SK-N-SH treated with all-trans-retinoic acid at 6 μM for 48 hours (cell line): ENCODE results near the gene MACF1.

Source experiments
- ATAC-seq: fragments of 200-7000 bp; cut with Tn5 transposase; 3 replicates; pipeline ENCODE4 v1.9.1; 2020; ENCODE audit warnings: mild to moderate bottlenecking, moderate library complexity
- ARNTL ChIP-seq: fragments of 450-650 bp; formaldehyde crosslinking; IDR thresholded peaks from 2 replicates; pipeline ENCODE4 v1.5.0; 2020; ENCODE audit warnings: low read depth, mild to moderate bottlenecking, moderate library complexity, borderline replicate concordance
- BACH2 ChIP-seq: fragments of 250-450 bp; sonication (Bioruptor Pico); IDR thresholded peaks from 2 replicates; pipeline ENCODE4 v1.9.0; 2021; ENCODE audit warnings: mild to moderate bottlenecking, borderline replicate concordance
- CSDC2 ChIP-seq: fragments of 250-450 bp; sonication (Bioruptor Pico); IDR thresholded peaks from 2 replicates; pipeline ENCODE4 v1.5.0; 2020; ENCODE audit warnings: mild to moderate bottlenecking, moderate library complexity
- ESRRG ChIP-seq: fragments of 250-450 bp; sonication (Bioruptor Pico); IDR thresholded peaks from 2 replicates; pipeline ENCODE4 v1.6.1; 2021; ENCODE audit warnings: mild to moderate bottlenecking
- GLIS3 ChIP-seq: fragments of 250-450 bp; sonication (Bioruptor Pico); IDR thresholded peaks from 2 replicates; pipeline ENCODE4 v1.5.0; 2020; ENCODE audit warnings: mild to moderate bottlenecking, moderate library complexity
- ISL1 ChIP-seq: fragments of 250-450 bp; sonication (Bioruptor Pico); IDR thresholded peaks from 2 replicates; pipeline ENCODE4 v2.1.2; 2022; ENCODE audit warnings: mild to moderate bottlenecking, moderate library complexity
- OSR1 ChIP-seq: fragments of 250-450 bp; sonication (Bioruptor Pico); IDR thresholded peaks from 2 replicates; pipeline ENCODE4 v1.8.0; 2022; ENCODE audit warnings: moderate library complexity, mild to moderate bottlenecking, inconsistent platforms
- PPARA ChIP-seq: fragments of 250-450 bp; sonication (Bioruptor Pico); IDR thresholded peaks from 2 replicates; pipeline ENCODE4 v1.5.0; 2020; ENCODE audit warnings: mild to moderate bottlenecking, borderline replicate concordance
- RARB ChIP-seq: fragments of 250-450 bp; sonication (Bioruptor Pico); IDR thresholded peaks from 2 replicates; pipeline ENCODE4 v1.8.0; 2021; ENCODE audit warnings: mild to moderate bottlenecking, moderate library complexity
- SNAI2 ChIP-seq: fragments of 250-450 bp; sonication (Bioruptor Pico); IDR thresholded peaks from 2 replicates; pipeline ENCODE4 v1.5.0; 2020; ENCODE audit warnings: mild to moderate bottlenecking, moderate library complexity
- TCF4 ChIP-seq: fragments of 250-450 bp; sonication (Bioruptor Pico); IDR thresholded peaks from 2 replicates; pipeline ENCODE4 v1.8.0; 2021; ENCODE audit warnings: mild to moderate bottlenecking, moderate library complexity, borderline replicate concordance
- TOX ChIP-seq: fragments of 250-450 bp; sonication (Bioruptor Pico); IDR thresholded peaks from 2 replicates; pipeline ENCODE4 v1.8.0; 2021; ENCODE audit warnings: mild to moderate bottlenecking, moderate library complexity, borderline replicate concordance
- TSHZ2 ChIP-seq: fragments of 250-450 bp; sonication (Bioruptor Pico); IDR thresholded peaks from 2 replicates; pipeline ENCODE4 v1.5.0; 2020; ENCODE audit warnings: mild to moderate bottlenecking, moderate library complexity
- ZC3H10 ChIP-seq: fragments of 250-450 bp; sonication (Bioruptor Pico); IDR thresholded peaks from 2 replicates; pipeline ENCODE4 v1.5.1; 2021; ENCODE audit warnings: mild to moderate bottlenecking, moderate library complexity
- ZFP3 ChIP-seq: fragments of 250-450 bp; sonication (Bioruptor Pico); IDR thresholded peaks from 2 replicates; pipeline ENCODE4 v1.5.0; 2020; ENCODE audit warnings: mild to moderate bottlenecking, moderate library complexity
- ZNF565 ChIP-seq: fragments of 450-650 bp; formaldehyde crosslinking; conservative IDR thresholded peaks from 2 replicates; pipeline ENCODE4 v1.5.0; 2020; ENCODE audit warnings: low read depth, mild to moderate bottlenecking, moderate library complexity
- ZNF8 ChIP-seq: fragments of 450-650 bp; formaldehyde crosslinking; IDR thresholded peaks from 2 replicates; pipeline ENCODE4 v1.5.0; 2020; ENCODE audit warnings: mild to moderate bottlenecking, moderate library complexity
- TF ChIP-seq, protein P1 (sequence below): fragments of 250-450 bp; sonication (Bioruptor Pico); IDR thresholded peaks from 2 replicates; pipeline ENCODE4 v1.5.1; 2021; ENCODE audit warnings: mild to moderate bottlenecking, moderate library complexity
- TF ChIP-seq, protein P2 (sequence below): fragments of 250-450 bp; sonication (Bioruptor Pico); IDR thresholded peaks from 2 replicates; pipeline ENCODE4 v1.8.0; 2021; ENCODE audit warnings: low read depth, mild to moderate bottlenecking, moderate library complexity, borderline replicate concordance
- TF ChIP-seq, protein P3 (sequence below): fragments of 250-450 bp; sonication (Bioruptor Pico); IDR thresholded peaks from 2 replicates; pipeline ENCODE4 v1.5.1; 2020; ENCODE audit warnings: low read depth, mild to moderate bottlenecking, moderate library complexity

The MACF1 gene

DNA sequence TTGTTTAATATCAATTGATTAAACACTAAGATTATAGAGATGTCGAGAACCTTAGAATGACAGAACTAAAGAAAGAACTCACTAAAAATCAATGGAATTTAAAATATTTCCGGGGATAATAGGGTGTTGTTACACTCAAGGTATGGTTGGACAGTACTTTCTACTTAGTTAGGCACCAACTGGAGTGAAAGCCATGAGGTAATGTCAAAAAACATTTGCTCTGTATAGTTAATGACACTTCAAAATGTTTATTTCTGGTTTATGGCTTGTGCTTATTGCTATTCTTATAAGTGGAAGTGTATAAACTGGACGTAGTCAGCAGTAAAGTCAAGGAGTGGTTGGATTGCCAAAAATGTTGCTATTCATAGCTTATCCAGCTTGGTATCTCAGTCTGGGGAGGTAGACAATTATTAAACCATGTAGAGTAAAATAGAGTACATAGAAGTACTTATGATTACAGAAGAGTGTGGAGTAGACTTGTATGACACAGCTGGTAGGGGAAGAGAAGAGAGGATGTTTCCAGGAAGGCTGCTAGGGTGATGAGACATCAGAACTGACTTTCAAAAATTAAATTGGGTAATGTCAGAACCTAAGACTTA is 230.4 kb downstream of the MACF1 start:
- ATAC-seq = no peak
- no peak for TF ChIP-seq ZNF565 (CRISPR knock-in tag)
- no peak for TF ChIP-seq SNAI2 (CRISPR knock-in tag)
- no peak for TF ChIP-seq CSDC2 (CRISPR knock-in tag)
- no peak for TF ChIP-seq GLIS3 (CRISPR knock-in tag)
- no peak for TF ChIP-seq OSR1 (CRISPR knock-in tag)
- TF ChIP-seq, protein P1, sequence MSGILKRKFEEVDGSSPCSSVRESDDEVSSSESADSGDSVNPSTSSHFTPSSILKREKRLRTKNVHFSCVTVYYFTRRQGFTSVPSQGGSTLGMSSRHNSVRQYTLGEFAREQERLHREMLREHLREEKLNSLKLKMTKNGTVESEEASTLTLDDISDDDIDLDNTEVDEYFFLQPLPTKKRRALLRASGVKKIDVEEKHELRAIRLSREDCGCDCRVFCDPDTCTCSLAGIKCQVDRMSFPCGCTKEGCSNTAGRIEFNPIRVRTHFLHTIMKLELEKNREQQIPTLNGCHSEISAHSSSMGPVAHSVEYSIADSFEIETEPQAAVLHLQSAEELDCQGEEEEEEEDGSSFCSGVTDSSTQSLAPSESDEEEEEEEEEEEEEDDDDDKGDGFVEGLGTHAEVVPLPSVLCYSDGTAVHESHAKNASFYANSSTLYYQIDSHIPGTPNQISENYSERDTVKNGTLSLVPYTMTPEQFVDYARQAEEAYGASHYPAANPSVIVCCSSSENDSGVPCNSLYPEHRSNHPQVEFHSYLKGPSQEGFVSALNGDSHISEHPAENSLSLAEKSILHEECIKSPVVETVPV (CRISPR knock-in tag) = no peak
- no peak for TF ChIP-seq PPARA

GRCh38 chr1:39435597-39435996 is 231.1 kb downstream of the MACF1 start:
- no peak for TF ChIP-seq RARB (CRISPR knock-in tag)
- TF ChIP-seq TCF4 (CRISPR knock-in tag) = no peak
- TF ChIP-seq ZFP3 (CRISPR knock-in tag) = no peak
- TF ChIP-seq ZNF8 (CRISPR knock-in tag) = no peak
- TF ChIP-seq, protein P2, sequence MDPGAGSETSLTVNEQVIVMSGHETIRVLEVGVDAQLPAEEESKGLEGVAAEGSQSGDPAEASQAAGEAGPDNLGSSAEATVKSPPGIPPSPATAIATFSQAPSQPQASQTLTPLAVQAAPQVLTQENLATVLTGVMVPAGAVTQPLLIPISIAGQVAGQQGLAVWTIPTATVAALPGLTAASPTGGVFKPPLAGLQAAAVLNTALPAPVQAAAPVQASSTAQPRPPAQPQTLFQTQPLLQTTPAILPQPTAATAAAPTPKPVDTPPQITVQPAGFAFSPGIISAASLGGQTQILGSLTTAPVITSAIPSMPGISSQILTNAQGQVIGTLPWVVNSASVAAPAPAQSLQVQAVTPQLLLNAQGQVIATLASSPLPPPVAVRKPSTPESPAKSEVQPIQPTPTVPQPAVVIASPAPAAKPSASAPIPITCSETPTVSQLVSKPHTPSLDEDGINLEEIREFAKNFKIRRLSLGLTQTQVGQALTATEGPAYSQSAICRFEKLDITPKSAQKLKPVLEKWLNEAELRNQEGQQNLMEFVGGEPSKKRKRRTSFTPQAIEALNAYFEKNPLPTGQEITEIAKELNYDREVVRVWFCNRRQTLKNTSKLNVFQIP = no peak
- TF ChIP-seq ZC3H10 (CRISPR knock-in tag) = no peak
- no peak for TF ChIP-seq ARNTL (CRISPR knock-in tag)
- no peak for TF ChIP-seq TOX
- TF ChIP-seq CSDC2 (CRISPR knock-in tag) = no peak
- no peak for ATAC-seq

DNA sequence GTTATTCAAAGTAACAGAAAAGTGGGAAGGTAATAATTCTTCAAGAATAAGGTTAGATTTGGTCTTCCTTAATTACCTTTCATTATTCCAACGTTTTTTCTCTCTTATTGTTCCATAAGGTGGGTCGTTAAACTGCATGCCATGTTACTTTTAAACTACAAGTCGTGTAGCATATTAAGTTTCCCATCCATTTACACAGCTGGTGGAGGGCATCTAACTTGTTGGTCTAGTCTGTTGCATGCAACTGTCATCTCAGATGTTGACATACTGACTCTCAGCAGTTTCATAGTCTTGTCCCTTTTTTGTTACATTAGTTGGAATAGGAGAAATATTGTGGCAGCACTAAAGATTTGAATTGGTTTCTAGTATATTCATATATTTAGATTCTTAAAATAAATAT is 232.3 kb downstream of the MACF1 start:
- TF ChIP-seq ARNTL (CRISPR knock-in tag) (no peak), ZNF8 (CRISPR knock-in tag) (no peak), TSHZ2 (CRISPR knock-in tag) (no peak), BACH2 (CRISPR knock-in tag) (no peak), SNAI2 (CRISPR knock-in tag) (no peak)
- no peak for ATAC-seq

GRCh38 chr1:39438042-39438441 is 233.5 kb downstream of the MACF1 start:
- ATAC-seq = no peak
- no peak for TF ChIP-seq ESRRG

DNA sequence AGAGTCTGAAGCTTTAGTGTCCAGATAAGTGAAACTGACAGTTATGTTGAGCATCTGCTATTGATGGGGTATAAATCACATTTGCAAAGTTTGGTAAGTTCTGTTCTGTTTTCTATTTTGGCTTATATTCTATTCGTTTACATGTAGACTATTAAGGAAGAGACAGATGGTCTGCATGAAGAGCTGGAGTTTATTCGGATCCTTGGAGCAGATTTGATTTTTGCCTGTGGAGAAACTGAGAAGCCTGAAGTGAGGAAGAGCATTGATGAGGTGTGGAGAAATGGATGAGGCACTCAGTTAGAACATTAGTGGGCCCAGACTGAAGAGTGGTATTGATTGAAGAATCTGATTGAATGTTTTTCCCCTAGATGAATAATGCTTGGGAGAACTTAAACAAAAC is 236.4 kb downstream of the MACF1 start:
- no peak for ATAC-seq
- no peak for TF ChIP-seq ISL1 (CRISPR knock-in tag)
- no peak for TF ChIP-seq GLIS3 (CRISPR knock-in tag)
- no peak for TF ChIP-seq ARNTL (CRISPR knock-in tag)
- TF ChIP-seq, protein P2 = no peak
- TF ChIP-seq TCF4 (CRISPR knock-in tag) = no peak
- TF ChIP-seq ZFP3 (CRISPR knock-in tag) = no peak
- TF ChIP-seq ZNF565 (CRISPR knock-in tag) = no peak
- TF ChIP-seq, protein P3, sequence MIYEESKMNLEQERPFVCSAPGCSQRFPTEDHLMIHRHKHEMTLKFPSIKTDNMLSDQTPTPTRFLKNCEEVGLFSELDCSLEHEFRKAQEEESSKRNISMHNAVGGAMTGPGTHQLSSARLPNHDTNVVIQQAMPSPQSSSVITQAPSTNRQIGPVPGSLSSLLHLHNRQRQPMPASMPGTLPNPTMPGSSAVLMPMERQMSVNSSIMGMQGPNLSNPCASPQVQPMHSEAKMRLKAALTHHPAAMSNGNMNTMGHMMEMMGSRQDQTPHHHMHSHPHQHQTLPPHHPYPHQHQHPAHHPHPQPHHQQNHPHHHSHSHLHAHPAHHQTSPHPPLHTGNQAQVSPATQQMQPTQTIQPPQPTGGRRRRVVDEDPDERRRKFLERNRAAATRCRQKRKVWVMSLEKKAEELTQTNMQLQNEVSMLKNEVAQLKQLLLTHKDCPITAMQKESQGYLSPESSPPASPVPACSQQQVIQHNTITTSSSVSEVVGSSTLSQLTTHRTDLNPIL (CRISPR knock-in tag) = no peak
